CD4-positive, alpha-beta T cell (primary cell): Measurements from ENCODE around the gene FZD1. TPM values are rescaled to one million over a fixed set of nuclear protein-coding genes. Genes with fewer than 3 reads are reported as not detected.

ENCODE experiments used
- ATAC-seq: fragments of 200-7000 bp; cut with Tn5 transposase; one replicate; pipeline ENCODE4 v1.10.0; 2022; ENCODE audit warnings: mild to moderate bottlenecking; ENCODE audit not compliant: poor library complexity
- CTCF ChIA-PET: fragments of 350-600 bp; sonication (Branson Sonifier 250); formaldehyde crosslinking; loops from one replicate; lab custom pipeline; 2021; ENCODE audit warnings: antibody characterized with exemption, inconsistent platforms; lab: Charles Lee
- POLR2A ChIA-PET: fragments of 350-600 bp; sonication (Branson Sonifier 250); formaldehyde crosslinking; loops from one replicate; lab custom pipeline; 2021; ENCODE audit warnings: antibody characterized with exemption, inconsistent platforms; lab: Charles Lee
- DNase-seq, 14 experiments: peaks; one replicate each; pipeline ENCODE4 v3.0.0-alpha.2; 2013 to 2020; ENCODE audit warnings: mixed read lengths in 2 of 14
- H3K27ac ChIP-seq, 2 donors: one replicate each; pipeline versions ENCODE4 v1.5.1 to v1.7.0; 2013; ENCODE audit warnings: low read length in 2 of 2, low read depth in 1 of 2, mild to moderate bottlenecking in 1 of 2
- H3K27me3 ChIP-seq, 2 experiments: 1 replicate in 1 of 2; 2 replicates in 1 of 2; pipeline versions ENCODE4 v1.6.1 to v1.7.0; 2013; ENCODE audit warnings: low read length in 2 of 2, control low read depth in 1 of 2, mild to moderate bottlenecking in 1 of 2, moderate library complexity in 1 of 2; ENCODE audit not compliant: insufficient read depth in 2 of 2, control insufficient read depth in 1 of 2
- H3K36me3 ChIP-seq: one replicate; pipeline ENCODE4 v1.6.1; 2013; ENCODE audit warnings: low read length, control low read depth; ENCODE audit not compliant: insufficient read depth
- H3K4me1 ChIP-seq: one replicate; pipeline ENCODE4 v1.6.1; 2013; ENCODE audit warnings: low read length, control low read depth; ENCODE audit not compliant: insufficient read depth
- H3K4me3 ChIP-seq: one replicate; pipeline ENCODE4 v1.5.1; 2013; ENCODE audit warnings: mild to moderate bottlenecking, low read length, moderate library complexity
- H3K9me3 ChIP-seq, 2 experiments: 1 replicate in 1 of 2; 2 replicates in 1 of 2; pipeline versions ENCODE4 v1.6.1 to v1.7.0; 2013; ENCODE audit warnings: low read length in 2 of 2, mild to moderate bottlenecking in 2 of 2, control low read depth in 1 of 2, moderate library complexity in 1 of 2; ENCODE audit not compliant: control insufficient read depth in 1 of 2, insufficient read depth in 1 of 2
- H3K27ac Mint-ChIP-seq: one replicate; pipeline ENCODE4 v1.8.0; 2020; ENCODE audit warnings: mixed read lengths
- H3K27me3 Mint-ChIP-seq: one replicate; pipeline ENCODE4 v1.8.0; 2021; ENCODE audit warnings: mixed read lengths
- H3K36me3 Mint-ChIP-seq: one replicate; pipeline ENCODE4 v1.8.0; 2021; ENCODE audit warnings: low read depth, mixed read lengths
- H3K4me1 Mint-ChIP-seq: one replicate; pipeline ENCODE4 v1.8.0; 2021; ENCODE audit warnings: low read depth, mixed read lengths
- H3K4me3 Mint-ChIP-seq: one replicate; pipeline ENCODE4 v1.8.0; 2020; ENCODE audit warnings: mild to moderate bottlenecking, mixed read lengths
- H3K9me3 Mint-ChIP-seq: one replicate; pipeline ENCODE4 v1.8.0; 2020; ENCODE audit warnings: mixed read lengths
- intact Hi-C, 2 experiments: fragments of 100-400 bp; cut with DNase I in 1 of 2; cut with micrococcal nuclease in 1 of 2; formaldehyde crosslinking; loops; one replicate each; pipeline versions ENCODE4 v1.15.1 to v1.9.0; 2023 to 2025; cut with DNase I, micrococcal nuclease
- total RNA-seq, 174 experiments: library from RNA in 2 of 174; stranded (reverse) in 2 of 174; gene quantifications; one replicate each; pipeline ENCODE4 v1.2.3 and lab custom pipeline; 2021 to 2026
- TF ChIP-seq, protein P1 (sequence below): fragments of 200-600 bp; IDR thresholded peaks from one replicate; pipeline ENCODE4 v1.8.0; 2022; ENCODE audit warnings: antibody characterized with exemption, mild to moderate bottlenecking

FZD1 gene
- total RNA-seq, 2 experiments from 2014 or later: 0.22 to 0.28 TPM

DNA sequence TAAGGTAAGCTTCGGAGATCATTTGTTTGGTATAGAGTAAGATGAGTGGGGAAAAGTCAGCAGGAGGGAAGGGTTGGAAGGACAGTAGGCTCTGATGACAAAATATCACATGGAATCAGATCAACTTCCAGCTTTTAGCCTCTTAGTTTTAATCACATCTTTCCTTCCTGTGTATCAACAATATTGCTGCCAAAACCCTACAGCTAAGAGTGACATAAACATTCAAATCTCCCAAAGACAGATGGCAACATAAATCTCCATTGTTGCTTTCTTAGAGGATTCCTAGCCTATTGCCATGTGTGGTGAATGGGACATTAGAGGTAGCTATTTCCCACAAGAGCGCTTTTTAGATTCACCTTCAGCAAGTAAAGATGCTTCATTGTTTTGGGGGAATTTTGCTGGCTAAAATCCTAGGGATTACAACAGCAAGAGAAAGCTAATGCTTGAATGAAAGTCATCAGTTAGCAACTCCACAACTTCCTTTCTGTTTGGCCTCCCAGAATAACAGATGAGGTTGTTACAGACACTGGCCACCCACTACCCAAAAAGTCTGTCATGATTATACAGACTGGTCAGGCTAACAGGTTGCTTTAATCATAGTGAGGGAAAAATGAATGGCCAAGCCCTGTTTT, 35.2 kb upstream of the FZD1 start:
- no peaks in the 10 kb centered on the region for H3K9me3 Mint-ChIP-seq
- TF ChIP-seq, protein P1, sequence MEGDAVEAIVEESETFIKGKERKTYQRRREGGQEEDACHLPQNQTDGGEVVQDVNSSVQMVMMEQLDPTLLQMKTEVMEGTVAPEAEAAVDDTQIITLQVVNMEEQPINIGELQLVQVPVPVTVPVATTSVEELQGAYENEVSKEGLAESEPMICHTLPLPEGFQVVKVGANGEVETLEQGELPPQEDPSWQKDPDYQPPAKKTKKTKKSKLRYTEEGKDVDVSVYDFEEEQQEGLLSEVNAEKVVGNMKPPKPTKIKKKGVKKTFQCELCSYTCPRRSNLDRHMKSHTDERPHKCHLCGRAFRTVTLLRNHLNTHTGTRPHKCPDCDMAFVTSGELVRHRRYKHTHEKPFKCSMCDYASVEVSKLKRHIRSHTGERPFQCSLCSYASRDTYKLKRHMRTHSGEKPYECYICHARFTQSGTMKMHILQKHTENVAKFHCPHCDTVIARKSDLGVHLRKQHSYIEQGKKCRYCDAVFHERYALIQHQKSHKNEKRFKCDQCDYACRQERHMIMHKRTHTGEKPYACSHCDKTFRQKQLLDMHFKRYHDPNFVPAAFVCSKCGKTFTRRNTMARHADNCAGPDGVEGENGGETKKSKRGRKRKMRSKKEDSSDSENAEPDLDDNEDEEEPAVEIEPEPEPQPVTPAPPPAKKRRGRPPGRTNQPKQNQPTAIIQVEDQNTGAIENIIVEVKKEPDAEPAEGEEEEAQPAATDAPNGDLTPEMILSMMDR: no peak
- intact Hi-C loops: no loop called here
- no peak overlapping the region for H3K4me3 ChIP-seq
- H3K27me3 Mint-ChIP-seq: no peaks in the 10 kb centered on the region
- no peak overlapping the region for H3K4me3 Mint-ChIP-seq
- no peak for DNase-seq
- no peaks in the 10 kb centered on the region for H3K36me3 ChIP-seq
- no peak for ATAC-seq
- no peak overlapping the region for H3K27ac ChIP-seq
- no peaks in the 10 kb centered on the region for H3K4me1 ChIP-seq
- no peaks in the 10 kb centered on the region for H3K36me3 Mint-ChIP-seq
- H3K27me3 ChIP-seq: no peaks in the 10 kb centered on the region
- peaks cover 0 to 2% of the 10 kb centered on the region in 2 experiments for H3K9me3 ChIP-seq
- H3K4me1 Mint-ChIP-seq: no peaks in the 10 kb centered on the region
- CTCF ChIA-PET: no interaction called here
- no peak overlapping the region for H3K27ac Mint-ChIP-seq
- POLR2A ChIA-PET: no interaction called here

DNA sequence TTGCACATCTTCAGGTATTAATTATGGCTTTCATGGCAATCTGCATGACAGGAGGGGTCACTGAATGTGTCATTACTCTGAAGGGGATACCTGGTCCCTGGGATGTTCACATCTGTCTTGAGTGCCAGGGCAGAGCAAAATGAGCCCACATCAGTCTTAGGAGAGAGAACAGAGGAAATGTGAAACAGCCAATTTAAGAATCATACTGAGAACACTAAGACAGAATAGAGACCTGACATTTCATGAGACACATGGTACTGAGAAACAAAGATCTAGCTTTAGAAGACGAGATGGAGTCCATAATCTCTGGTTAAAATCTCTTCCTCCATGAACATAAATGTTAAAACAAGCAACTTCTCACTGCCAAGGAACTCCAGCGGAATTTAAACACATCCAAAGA, 34.1 kb upstream of the FZD1 start:
- Histone ChIP-seq H3K27me3 (no peaks in the 10 kb centered on the region), H3K27ac (no peak overlapping the region), H3K4me1 (no peaks in the 10 kb centered on the region), H3K36me3 (no peaks in the 10 kb centered on the region), H3K4me3 (no peak overlapping the region), H3K9me3 (no peaks in the 10 kb centered on the region)
- no peaks in the 10 kb centered on the region for H3K4me1 Mint-ChIP-seq
- intact Hi-C loops: no loop called here
- DNase-seq (no peak), ATAC-seq (no peak)
- no peak overlapping the region for H3K4me3 Mint-ChIP-seq
- POLR2A ChIA-PET: no interaction called here
- no peaks in the 10 kb centered on the region for H3K27me3 Mint-ChIP-seq
- H3K36me3 Mint-ChIP-seq: no peaks in the 10 kb centered on the region
- no peak overlapping the region for H3K27ac Mint-ChIP-seq
- TF ChIP-seq, protein P1: no peak
- no peaks in the 10 kb centered on the region for H3K9me3 Mint-ChIP-seq
- CTCF ChIA-PET: no interaction called here

DNA sequence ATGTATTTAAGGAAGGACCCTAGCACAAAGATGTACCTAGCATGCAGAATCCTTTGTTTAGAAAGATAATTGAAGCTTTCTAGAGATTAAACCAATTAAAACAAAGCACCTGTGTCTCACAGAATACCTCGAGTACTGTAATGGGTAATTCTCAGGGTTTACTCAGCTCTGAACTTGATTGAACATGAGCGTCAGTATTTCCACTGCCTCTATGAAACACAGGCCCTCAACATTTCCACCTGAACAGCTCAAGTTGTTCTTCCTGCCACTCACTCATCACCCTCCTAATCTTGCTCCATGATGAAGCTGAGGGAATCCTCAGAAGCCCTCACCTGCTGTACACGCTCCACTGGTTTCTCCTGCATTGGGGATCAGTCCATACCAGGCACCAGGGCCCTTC, 33.7 kb upstream of the FZD1 start:
- H3K27me3 ChIP-seq: no peaks in the 10 kb centered on the region
- Mint-ChIP-seq H3K27ac (no peak overlapping the region), H3K36me3 (no peaks in the 10 kb centered on the region), H3K4me3 (no peak overlapping the region), H3K9me3 (no peaks in the 10 kb centered on the region), H3K4me1 (no peaks in the 10 kb centered on the region), H3K27me3 (no peaks in the 10 kb centered on the region)
- H3K36me3 ChIP-seq: no peaks in the 10 kb centered on the region
- no peak overlapping the region for H3K27ac ChIP-seq
- no peak for DNase-seq
- TF ChIP-seq, protein P1: no peak
- CTCF ChIA-PET: no interaction called here
- H3K4me3 ChIP-seq: no peak overlapping the region
- peaks cover 0 to 2% of the 10 kb centered on the region in 2 experiments for H3K9me3 ChIP-seq
- intact Hi-C loops: no loop called here
- no peak for ATAC-seq
- H3K4me1 ChIP-seq: no peaks in the 10 kb centered on the region
- POLR2A ChIA-PET: no interaction called here
